Fibroblast of lung (primary cell): ENCODE results near the gene MKRN3. TPM values are rescaled to one million over a fixed set of nuclear protein-coding genes. Genes with fewer than 3 reads are reported as not detected.

Experiments
- DNase-seq, 2 donors: peaks; one replicate each; pipeline versions ENCODE4 v3.0.0 to v3.0.0-alpha.2; 2010; ENCODE audit warnings: low read depth in 2 of 2
- H2AFZ ChIP-seq: 2 replicates; pipeline ENCODE4 v1.5.1; 2012; ENCODE audit warnings: low read length, control low read depth, inconsistent platforms
- H3K27ac ChIP-seq: 2 replicates; pipeline ENCODE4 v1.5.1; 2011; ENCODE audit warnings: low read length, control low read depth; ENCODE audit not compliant: insufficient read depth
- H3K27me3 ChIP-seq: 2 replicates; pipeline ENCODE4 v1.5.1; 2011; ENCODE audit warnings: mild to moderate bottlenecking, low read length; ENCODE audit not compliant: control insufficient read depth, insufficient read depth
- H3K36me3 ChIP-seq: 2 replicates; pipeline ENCODE4 v1.5.1; 2011; ENCODE audit warnings: low read length; ENCODE audit not compliant: control insufficient read depth, insufficient read depth
- H3K4me1 ChIP-seq: 2 replicates; pipeline ENCODE4 v1.5.1; 2011; ENCODE audit warnings: low read length; ENCODE audit not compliant: control insufficient read depth, insufficient read depth; ENCODE audit errors: extremely low read depth
- H3K4me2 ChIP-seq: 2 replicates; pipeline ENCODE4 v1.5.1; 2011; ENCODE audit warnings: low read length, control low read depth; ENCODE audit not compliant: insufficient read depth; ENCODE audit errors: extremely low read depth
- H3K4me3 ChIP-seq, 4 experiments: fragments of 200-600 bp in 1 of 4; sonication (generic) in 1 of 4; replicated peaks in 1 of 4; 2 replicates each; pipeline ENCODE4 v1.5.1; 2011 to 2016; ENCODE audit warnings: low read length in 4 of 4, low read depth in 3 of 4, mild to moderate bottlenecking in 3 of 4, control low read depth in 2 of 4, inconsistent platforms in 1 of 4, mixed read lengths in 1 of 4; ENCODE audit not compliant: insufficient read depth in 1 of 4; ENCODE audit errors: control extremely low read depth in 1 of 4
- H3K79me2 ChIP-seq: 2 replicates; pipeline ENCODE4 v1.5.1; 2012; ENCODE audit warnings: mild to moderate bottlenecking, low read length, inconsistent platforms; ENCODE audit not compliant: control insufficient read depth, insufficient read depth
- H3K9ac ChIP-seq: 2 replicates; pipeline ENCODE4 v1.5.1; 2011; ENCODE audit warnings: mild to moderate bottlenecking, low read length, control low read depth; ENCODE audit not compliant: insufficient read depth
- H3K9me3 ChIP-seq: 2 replicates; pipeline ENCODE4 v1.5.1; 2012; ENCODE audit warnings: low read depth, low read length; ENCODE audit not compliant: control insufficient read depth, insufficient read depth
- H4K20me1 ChIP-seq: 2 replicates; pipeline ENCODE4 v1.5.1; 2011; ENCODE audit warnings: low read length; ENCODE audit not compliant: control insufficient read depth, insufficient read depth; ENCODE audit errors: extremely low read depth
- EZH2 ChIP-seq: IDR thresholded peaks from 2 replicates; pipeline ENCODE4 v1.5.1; 2012; ENCODE audit warnings: low read length, control low read depth, mild to moderate bottlenecking; ENCODE audit errors: missing control alignments
- polyA plus RNA-seq, 2 donors: library from polyadenylated mRNA; depleted of rRNA in 1 of 2; stranded (reverse) in 1 of 2; unstranded in 1 of 2; fragments of >200 nt; gene quantifications; 2 replicates each; pipeline ENCODE4 v1.2.1, GENCODE V29; 2011 to 2012; ENCODE audit warnings: missing spikeins in 1 of 2
- total RNA-seq: library from RNA; depleted of rRNA; stranded (reverse); fragments of >200 nt; gene quantifications from 2 replicates; pipeline ENCODE4 v1.2.1, GENCODE V29; 2014
- TF ChIP-seq, protein P1 (sequence below), 2 donors: IDR thresholded peaks in 1 of 2; conservative IDR thresholded peaks in 1 of 2; 1 replicate in 1 of 2; 2 replicates in 1 of 2; pipeline ENCODE4 v1.5.1; 2011 to 2012; ENCODE audit warnings: low read length in 2 of 2, control low read depth in 1 of 2, inconsistent platforms in 1 of 2, low read depth in 1 of 2, mild to moderate bottlenecking in 1 of 2

The MKRN3 gene
- total and polyA plus RNA-seq, 2 donors (not counting 1 experiment from before 2014, with no cell fraction given) = under 0.01 to 0.14 TPM

DNA sequence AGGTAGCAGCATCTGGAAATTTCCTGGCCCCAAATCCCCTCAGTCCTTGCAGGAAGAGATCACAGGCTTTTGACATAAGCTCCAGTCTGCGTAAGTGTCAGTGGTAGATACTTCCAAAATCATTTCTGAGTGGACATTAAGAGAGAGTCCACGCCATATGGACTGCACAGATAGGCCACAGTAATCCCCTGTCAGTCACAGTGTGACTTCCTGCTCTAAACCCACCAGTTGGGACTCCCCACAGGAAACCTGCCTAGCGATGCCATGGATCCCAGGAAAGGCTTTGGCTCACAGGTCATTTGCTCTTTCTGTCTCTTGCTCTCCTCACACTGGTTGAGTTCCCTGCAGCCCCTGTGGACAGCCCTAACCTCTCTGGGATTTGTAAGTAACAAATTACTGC is 28.8 kb upstream of the MKRN3 start:
- Histone ChIP-seq H3K36me3 (no peaks in the 10 kb centered on the region), H3K27ac (no peak overlapping the region), H2AFZ (no peak overlapping the region), H3K4me1 (no peaks in the 10 kb centered on the region), H3K27me3 (no peaks in the 10 kb centered on the region), H3K4me3 (no peak overlapping the region), H3K79me2 (no peaks in the 10 kb centered on the region), H4K20me1 (no peaks in the 10 kb centered on the region), H3K9ac (no peak overlapping the region), H3K9me3 (no peaks in the 10 kb centered on the region), H3K4me2 (no peak overlapping the region)
- TF ChIP-seq EZH2 = no peak
- TF ChIP-seq, protein P1, sequence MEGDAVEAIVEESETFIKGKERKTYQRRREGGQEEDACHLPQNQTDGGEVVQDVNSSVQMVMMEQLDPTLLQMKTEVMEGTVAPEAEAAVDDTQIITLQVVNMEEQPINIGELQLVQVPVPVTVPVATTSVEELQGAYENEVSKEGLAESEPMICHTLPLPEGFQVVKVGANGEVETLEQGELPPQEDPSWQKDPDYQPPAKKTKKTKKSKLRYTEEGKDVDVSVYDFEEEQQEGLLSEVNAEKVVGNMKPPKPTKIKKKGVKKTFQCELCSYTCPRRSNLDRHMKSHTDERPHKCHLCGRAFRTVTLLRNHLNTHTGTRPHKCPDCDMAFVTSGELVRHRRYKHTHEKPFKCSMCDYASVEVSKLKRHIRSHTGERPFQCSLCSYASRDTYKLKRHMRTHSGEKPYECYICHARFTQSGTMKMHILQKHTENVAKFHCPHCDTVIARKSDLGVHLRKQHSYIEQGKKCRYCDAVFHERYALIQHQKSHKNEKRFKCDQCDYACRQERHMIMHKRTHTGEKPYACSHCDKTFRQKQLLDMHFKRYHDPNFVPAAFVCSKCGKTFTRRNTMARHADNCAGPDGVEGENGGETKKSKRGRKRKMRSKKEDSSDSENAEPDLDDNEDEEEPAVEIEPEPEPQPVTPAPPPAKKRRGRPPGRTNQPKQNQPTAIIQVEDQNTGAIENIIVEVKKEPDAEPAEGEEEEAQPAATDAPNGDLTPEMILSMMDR (conservative IDR thresholded peaks at IDR 0.05 in 1 of 2, IDR thresholded peaks at IDR 0.05 in 1 of 2; ENCODE audit: low read depth in 1 of 2, low read length in 2 of 2) = no peak
- no peak for DNase-seq

DNA sequence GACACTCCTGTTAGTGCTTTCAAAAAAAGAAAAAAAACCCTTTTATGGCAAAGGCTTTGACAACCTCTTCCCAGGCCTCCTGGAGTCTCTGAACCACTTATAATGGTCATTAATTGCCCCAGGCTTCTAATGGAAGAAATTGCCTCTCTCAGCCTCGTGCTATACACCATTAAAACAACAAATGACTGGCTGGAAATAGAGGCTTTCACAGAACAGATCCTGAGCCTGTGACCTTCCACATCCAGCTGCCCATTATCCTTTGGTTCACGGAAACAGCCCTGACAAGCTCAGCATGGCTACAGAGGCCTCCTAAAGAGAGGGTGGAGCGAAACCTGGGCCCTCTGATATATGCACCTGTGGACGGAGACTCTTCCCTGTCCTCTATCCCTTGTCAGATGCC is 26.8 kb upstream of the MKRN3 start:
- no peak overlapping the region for H3K27ac ChIP-seq
- no peak overlapping the region for H3K9ac ChIP-seq
- no peaks in the 10 kb centered on the region for H3K9me3 ChIP-seq
- no peaks in the 10 kb centered on the region for H3K27me3 ChIP-seq
- H3K4me3 ChIP-seq = no peak overlapping the region
- TF ChIP-seq EZH2 = no peak
- TF ChIP-seq, protein P1 (conservative IDR thresholded peaks at IDR 0.05 in 1 of 2, IDR thresholded peaks at IDR 0.05 in 1 of 2; ENCODE audit: low read depth in 1 of 2, low read length in 2 of 2) = no peak
- H4K20me1 ChIP-seq = no peaks in the 10 kb centered on the region
- H2AFZ ChIP-seq = no peak overlapping the region
- H3K79me2 ChIP-seq = no peaks in the 10 kb centered on the region
- H3K36me3 ChIP-seq = no peaks in the 10 kb centered on the region
- DNase-seq = no peak
- no peak overlapping the region for H3K4me2 ChIP-seq
- H3K4me1 ChIP-seq = no peaks in the 10 kb centered on the region

DNA sequence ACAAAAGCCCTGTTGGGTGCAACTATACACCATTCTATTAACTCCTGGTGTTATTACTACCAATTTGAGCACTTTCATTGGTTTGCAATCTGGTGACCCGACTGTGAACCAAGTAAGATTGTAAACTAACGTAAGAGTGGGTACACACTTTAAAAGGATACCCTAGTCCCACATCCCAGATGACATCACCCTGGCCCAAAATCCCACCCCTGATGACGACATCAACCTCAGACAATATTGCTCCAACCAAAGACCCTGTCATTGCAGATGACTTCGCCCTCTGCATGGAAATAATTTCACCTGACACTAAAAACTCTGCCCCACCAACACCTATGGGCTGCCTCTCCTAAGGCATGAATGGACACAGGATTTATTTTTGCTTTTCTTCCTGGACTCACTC is 25.6 kb upstream of the MKRN3 start:
- H3K27me3 ChIP-seq = no peaks in the 10 kb centered on the region
- H3K9me3 ChIP-seq = no peaks in the 10 kb centered on the region
- no peak for DNase-seq
- no peaks in the 10 kb centered on the region for H3K36me3 ChIP-seq
- no peaks in the 10 kb centered on the region for H3K79me2 ChIP-seq
- H3K4me1 ChIP-seq = no peaks in the 10 kb centered on the region
- H3K9ac ChIP-seq = no peak overlapping the region
- H2AFZ ChIP-seq = no peak overlapping the region
- no peak overlapping the region for H3K27ac ChIP-seq
- H3K4me3 ChIP-seq = no peak overlapping the region
- no peaks in the 10 kb centered on the region for H4K20me1 ChIP-seq
- H3K4me2 ChIP-seq = no peak overlapping the region
- no peak for TF ChIP-seq EZH2
